Amniotic stem cell (primary cell): ENCODE results near the gene RSPO1.
"Not testable (repeated sequence)": the region's sequence is repeated elsewhere in the genome, so short reads cannot be mapped to it uniquely, and the experiment has no call there.

Experiments
- DNase-seq: peaks from one replicate; lab custom pipeline; 2025; lab: John Stamatoyannopoulos, UW

Gene RSPO1, protein sequence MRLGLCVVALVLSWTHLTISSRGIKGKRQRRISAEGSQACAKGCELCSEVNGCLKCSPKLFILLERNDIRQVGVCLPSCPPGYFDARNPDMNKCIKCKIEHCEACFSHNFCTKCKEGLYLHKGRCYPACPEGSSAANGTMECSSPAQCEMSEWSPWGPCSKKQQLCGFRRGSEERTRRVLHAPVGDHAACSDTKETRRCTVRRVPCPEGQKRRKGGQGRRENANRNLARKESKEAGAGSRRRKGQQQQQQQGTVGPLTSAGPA

DNA sequence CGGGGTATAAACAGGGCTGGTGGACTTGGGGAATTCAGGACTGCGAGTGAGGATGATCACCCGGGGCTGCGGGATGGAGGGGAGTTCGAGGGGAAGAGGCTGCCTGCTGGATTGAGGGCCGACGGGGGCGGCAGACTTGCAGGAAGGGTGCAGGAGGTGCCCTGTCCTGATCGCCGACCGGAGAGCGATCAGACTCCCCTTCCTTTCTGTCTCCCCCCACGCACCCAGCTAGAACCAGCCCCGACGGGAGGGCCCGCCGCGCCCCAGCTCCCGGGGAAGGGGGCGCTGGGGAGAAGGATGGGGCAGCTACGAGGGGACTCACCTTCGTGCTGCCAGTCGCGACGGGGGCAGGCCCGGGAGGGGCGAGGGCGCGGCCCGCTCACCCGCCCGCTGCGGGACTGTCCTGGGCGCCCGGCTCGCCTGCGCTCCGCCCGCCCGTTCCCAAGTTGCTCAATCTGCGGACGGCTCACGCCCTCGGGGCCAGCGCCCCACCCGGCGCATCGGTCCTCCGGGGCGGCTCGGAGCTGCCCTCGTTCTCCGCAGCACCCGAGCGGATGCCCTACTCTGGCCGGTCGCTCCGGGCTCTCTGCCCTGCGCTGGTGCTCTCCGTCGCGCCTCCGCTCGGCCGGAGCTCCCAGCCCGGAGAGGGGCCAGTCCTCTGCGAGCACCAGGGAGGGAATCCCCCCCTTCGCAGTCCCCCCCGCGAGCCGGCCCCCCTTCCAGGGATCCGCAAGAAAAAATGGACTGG, at the start of gene RSPO1:
TSS of gene RSPO1 (minus strand) at position 649 of the 748 bp plus-strand sequence. CDS start 5,231 bp downstream, outside the sequence.
- no peak for DNase-seq

DNA sequence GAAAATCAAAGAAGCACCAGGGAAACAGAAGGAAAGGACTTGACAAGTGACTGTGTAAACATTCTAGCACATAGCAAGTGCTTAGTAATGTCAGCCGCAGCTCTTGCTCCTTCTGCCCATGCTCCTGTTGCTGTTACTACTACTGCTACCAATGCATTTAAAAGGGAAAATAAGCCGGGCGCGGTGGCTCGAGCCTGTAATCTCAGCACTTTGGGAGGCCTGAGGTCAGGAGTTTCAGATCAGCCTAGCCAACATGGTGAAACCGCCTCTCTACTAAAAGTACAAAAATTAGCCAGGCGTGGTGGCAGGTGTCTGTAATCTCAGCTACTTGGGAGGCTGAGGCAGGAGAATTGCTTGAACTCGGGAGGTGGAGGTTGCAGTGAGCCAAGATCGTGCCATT, 49.5 kb upstream of the RSPO1 start:
- DNase-seq, result not testable (repeated sequence)

DNA sequence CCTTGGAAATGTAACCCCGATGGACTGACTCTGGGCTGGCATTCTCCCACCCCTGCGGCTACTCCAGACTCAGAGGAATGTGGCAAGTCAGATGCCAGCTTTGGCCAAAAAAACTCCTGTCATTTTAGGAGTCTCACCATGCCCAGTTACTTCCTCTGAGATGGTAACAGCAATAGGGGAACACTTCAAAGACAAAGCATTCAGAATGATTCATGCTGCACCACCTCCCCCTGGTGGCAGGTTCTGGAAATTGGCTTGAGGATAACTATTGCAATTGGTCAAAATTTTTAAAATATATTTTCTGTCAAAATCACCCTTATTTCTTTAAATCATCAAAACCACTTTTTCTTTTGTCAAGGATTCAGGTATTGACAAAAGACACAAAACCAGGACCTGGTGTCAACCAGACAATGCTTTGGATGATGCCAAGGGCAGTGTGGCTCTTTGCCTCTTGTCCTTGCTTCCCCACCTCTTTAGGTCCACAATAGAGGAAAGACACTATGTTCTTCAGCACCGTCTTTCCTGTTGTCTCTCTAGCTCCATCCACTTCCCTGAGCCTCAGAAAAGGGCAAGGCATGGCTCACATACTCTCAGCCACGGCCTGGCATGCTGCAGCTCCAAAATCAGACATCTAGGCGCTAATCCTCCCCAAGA, 47.8 kb upstream of the RSPO1 start:
- DNase-seq, result peak; percentile 59

DNA sequence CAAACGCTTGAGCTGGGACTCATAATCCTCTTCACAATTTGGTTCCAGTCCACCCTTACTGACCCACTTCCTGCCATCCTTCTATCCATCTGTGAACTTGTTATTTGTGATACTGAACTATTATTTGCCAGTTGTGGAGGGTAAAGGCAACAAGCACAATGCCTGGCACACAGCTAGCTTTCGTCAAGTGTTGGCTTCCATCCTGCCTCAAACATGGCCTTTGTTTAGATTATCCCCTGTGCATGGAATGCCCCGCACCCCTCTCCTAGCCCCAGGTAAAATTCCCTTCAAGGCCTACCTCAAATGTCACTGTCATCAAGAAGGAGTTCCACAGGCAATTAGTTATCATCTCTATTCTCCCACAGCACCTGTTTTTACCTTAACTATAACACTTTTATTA, 46.2 kb upstream of the RSPO1 start:
- DNase-seq, result no peak

DNA sequence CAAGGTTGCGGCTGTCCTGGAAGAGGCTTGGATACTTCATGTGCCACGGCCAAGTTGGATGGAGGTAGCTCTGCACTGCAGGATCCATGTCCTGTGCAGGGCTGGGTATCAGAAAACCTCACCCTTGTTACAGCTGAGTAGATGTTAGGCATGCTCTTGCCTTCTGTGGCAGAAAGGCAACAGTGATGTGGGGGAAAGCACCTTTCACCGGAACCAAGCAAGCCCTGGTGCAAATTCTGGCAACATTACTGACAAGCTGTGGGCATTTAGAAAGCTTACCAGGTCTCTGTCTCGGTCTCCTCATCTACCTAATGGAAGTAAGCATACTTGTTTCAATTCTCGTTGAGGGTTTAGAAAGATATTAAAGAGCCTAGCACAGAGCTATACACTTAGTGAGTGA, 43.1 kb upstream of the RSPO1 start:
- DNase-seq, result no peak

DNA sequence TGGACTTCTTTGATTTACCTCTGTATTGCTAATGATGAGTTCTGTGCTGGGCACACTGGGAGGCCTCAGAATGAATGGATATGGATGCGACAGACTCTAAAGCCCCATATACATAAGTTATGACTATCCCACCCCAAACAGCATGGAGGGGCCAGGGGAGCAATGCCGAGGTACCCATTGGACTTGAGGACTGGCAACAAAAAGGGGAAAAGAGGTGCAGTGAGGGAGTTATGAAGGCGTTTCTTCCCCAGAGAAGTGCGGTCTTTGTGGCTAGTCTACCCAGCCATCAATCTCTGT, 42.4 kb upstream of the RSPO1 start:
- DNase-seq, result no peak

DNA sequence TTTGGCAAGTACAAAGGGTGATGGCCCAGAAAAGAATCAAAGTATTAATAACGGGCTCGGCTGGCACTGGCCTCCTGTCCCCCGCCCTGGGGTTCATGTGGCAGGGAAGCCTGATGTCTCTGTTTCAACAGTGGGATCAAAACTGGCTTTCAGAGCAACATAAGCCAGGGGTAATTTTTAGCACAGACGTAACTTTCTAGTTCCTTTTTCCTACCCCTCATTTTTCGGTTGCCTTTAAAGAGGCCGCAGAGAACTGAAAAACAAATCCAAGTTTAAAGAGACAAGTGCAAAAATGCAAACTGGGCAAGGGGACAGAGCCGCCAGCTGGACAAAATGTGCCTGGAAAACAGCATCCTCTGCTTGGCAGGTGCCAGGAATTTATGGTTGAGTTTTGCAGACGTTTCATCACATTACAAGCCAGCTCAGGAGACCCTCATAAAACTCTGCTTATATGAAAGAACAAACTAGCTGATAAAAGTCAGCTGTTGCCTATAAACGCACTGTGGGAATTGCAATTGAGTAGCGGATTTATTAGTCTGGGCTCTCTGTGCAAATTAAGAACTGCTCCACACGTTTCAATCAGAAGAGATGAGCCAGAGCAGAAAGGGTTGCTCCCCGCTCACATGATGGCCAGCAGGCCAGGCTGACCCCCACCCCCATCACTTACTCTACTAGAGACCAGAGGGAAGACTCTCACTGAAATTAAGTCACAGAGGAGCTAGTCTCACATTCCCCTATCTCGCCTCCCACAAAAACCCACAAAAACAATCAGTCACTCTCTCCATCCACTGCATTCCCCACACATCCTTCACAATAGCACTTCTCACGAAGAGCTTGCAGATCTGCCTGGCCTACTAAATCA, 41.8 kb upstream of the RSPO1 start:
- DNase-seq, result no peak

DNA sequence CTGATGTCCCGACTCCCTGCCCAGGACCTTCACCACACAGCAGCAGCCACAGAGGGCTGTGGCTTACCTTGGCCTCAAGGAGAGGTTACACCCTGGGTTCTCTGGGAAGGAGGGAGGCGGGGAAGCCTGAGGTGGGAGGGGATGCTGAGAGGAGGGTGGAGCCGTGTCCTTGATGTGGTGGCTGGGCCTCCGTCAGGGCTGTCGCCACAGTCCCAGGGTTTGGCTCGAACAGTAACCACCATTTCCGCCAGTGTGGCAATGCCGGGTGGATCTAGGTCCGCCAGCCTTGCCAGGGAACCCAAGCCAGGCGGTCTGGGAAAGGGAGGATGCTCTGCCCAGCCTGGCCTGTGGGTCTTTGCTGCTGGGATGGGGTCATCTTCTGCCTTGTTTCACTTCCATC, 39.2 kb upstream of the RSPO1 start:
- DNase-seq, result no peak

DNA sequence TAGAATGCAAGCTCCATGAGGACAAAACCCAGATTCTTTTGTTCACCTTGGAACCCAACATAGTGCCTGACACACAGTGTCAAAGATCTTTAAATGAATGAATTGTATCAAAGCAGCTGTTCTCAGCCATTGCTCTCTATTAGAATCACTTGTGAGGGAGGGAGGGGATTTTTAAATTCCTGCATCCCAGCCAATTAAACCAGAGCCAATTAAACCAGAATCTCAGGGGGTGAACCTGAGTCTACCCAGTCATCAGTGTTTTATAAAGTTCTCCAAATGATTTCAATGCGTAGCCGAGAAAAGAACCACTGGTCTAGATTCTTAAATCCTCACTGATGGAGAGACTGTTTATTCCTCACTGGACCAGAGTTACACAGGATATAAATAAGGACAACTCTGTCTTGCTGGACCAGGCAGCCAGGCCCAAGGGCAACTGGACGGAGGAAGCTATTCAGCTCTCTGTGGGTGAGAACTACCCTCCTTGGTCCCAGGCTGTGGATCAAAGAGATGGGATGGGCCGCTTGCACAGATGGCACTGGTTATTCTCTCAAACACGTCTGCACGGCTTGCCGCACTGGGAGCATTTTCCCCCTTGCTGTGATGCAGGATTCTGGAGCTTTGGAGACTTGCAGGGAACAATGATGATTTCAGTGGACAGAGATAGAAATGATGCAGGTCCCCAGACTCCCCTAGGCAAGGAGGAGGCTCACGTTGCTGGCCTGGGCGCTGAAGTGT, 37.6 kb upstream of the RSPO1 start:
- no peak for DNase-seq

DNA sequence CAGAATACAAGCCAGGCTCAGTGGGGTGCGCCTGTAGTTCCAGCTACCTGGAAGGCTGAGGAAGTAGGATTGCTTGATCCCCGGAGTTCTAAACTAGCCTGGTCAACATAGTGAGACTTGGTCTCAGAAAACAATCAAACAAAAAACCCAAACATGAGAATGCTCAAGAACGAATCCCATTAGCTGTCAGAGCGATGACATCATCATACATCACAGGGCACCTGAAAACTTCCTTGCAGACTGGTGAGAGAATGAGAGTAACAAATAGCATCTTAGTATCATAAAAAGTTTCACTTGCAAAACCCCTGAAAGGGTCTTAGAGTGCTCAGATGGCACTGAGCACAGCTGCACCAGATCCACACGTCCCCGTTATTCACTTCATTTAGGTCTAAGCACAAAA, 36.6 kb upstream of the RSPO1 start:
- DNase-seq, result no peak

DNA sequence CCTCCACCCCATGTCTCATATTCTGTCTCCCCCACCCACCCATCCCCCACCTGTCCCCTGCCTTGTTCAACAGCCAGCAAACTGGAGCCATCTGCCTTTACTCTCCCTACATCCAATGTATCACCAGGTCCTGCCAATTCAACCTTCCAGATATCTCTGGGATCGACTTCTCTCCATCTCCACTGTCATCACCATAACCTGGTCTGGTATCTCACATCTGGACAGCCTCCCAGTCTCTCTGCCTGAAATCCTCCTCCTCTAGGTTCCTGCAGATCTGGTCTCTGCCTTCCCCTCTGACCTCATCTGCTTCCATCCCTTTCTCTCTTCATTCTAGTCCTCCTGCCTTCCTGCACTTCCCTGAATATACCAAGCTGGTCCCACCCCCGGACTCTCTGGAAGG, 35.4 kb upstream of the RSPO1 start:
- no peak for DNase-seq

DNA sequence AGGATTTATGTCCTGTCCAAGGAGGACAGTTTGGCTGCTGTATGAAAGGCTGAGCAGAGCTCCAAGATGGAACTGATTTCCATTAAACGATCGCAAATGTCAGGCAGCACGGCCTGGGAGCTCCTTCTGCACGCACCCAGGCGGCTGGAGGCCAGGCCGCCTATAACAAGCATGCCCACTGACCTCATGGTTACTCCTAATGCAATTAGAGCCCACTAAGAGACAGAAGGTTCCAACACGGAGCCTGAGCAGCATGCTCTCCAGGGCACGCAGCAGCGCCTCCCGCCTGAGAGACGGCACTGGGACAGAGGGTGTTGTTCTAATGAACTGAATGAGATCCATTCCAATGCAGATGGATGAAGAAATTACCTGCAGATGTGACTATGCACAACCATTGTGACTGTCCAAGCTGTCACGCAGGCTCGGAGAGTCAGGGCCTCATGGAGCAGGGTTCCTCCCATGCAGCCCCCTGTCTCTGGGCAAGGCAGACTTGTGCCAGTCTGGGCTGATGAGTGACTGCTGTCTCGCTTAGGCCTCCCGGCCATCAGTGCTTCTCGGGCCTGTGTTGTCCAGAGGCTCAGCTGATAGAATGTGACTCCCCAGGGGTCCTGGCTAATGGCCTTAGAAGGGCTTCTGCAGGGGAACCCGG, 32.5 kb upstream of the RSPO1 start:
- DNase-seq, result no peak

DNA sequence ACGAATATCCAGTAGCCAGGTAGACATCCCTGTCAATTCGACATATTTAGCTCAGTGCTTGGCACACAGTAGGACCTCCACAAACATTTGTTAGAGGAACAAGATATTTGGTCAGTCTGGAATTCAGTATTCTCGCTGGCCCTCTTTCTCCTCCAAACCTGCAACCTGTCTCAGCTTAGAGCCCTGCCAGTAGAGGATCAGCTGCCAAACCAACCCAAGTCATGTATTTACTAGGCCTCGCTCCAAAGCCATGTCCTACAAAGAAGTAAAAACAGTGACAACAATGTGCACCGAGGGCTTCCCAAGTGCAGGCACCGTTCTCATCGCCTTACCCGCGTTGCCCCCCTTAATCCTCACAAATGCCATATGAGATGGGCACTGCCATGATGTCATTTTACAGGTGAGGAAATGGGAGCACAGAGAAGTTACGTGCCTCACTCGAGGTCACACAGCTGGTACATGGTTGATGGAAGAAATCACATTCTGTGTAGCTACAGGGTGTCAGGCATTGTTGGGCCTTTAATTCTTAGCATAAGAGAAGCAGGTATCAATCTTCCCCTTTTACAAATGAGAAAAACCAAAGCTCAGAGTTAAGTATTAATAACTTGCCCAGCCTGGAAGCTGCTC, 31.7 kb upstream of the RSPO1 start:
- DNase-seq, result no peak

DNA sequence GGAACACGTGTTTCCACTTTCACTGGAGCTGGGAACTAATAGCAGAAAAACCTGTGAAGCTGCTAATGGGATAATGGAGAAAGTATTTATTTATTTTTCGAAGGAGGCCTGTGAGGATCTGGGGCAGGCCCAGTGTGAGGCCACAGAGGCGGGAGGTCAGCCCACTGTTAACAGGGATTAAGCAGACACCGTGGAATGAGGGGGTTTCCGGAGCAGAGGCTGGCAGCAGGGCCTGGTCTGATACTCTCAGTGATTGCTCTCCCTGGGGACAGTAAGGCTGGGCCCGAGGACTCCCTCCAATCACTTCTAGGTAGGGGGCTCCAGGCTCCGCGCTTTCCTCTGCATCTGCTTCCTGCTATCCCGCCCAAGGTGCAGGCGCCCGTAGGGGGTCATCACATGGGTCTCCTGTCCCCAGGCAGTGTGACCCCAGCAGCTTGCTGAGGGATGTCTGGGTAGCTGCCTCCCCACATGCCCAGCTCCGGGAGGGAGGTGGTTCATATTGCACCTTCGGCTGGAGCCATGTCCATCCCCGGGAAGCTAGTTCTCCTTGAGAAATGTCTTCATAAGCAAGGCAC, 28.8 kb upstream of the RSPO1 start:
- DNase-seq, result no peak

DNA sequence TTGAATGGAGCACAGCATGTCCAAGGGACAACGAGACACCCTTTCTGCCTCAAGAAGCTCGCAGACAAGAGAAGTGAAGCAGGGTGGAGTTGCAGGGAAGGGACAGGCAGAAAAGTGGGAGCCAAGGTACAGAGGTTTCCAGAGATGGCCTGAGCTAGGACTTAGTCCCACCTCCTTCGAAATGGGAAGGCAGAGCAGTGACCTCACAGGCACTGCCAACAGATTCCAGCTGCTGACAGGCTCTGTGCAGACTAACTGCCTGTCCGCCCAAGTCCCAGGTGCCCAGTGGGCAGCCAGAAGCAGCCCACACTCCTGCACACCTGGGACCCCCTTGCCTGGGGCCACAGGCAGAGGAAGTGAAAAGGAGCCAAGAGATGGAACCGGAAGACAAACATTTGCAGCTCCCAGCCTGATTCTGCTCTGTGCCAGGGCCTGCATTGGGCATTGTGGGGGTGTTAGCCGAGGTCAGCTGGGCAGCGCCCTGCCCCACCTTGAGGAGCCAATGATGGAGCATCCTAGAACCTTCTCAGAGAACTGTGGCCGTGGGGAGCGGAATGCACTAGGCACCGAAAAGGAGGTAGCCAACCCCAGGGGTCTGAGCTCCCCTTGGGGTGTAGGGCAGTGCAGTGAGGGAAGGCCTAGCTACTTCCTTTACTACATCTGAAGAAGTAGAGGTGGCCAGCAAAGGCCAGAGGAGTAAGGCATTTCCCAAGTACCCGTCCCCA, 27.5 kb upstream of the RSPO1 start:
- no peak for DNase-seq

DNA sequence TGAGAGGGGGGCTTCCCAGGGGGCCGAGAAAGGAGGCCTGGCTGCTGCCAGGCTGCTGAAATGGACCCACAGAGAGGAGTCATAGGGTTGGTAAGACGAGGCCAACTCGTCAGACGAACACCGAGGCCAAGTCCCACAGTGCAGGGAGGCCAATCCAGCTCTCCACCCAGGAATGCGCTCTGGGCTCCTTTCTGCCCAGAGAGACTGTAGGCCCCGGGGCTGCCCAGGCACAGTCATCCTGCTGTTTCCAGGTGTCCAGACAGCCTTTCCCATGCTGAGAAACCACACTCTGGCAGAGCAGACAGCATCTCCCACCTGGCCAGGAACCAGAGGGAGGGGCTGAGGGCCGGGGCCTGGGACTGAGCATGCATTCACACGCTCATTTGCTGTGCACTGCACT, 26.7 kb upstream of the RSPO1 start:
- no peak for DNase-seq

DNA sequence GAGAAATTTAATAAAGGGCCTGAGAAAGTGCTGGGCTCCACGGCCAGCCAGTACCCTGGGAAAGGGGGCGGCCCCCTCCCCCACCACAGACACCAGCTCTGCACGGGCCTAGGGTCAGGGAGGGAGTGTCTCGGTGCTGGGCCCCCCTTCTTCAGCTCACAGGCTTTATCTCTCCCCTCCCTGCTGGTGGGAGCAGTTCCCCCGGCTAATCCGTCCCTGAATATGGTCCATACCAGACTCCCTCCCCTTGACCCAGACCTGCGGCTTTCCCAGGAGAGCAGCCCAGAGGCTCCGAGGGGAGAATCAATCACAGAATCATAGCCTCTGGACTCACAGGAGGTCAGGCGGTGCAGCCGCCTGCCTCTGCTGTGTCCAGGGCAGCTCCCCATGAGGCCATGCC, 26.0 kb upstream of the RSPO1 start:
- no peak for DNase-seq

DNA sequence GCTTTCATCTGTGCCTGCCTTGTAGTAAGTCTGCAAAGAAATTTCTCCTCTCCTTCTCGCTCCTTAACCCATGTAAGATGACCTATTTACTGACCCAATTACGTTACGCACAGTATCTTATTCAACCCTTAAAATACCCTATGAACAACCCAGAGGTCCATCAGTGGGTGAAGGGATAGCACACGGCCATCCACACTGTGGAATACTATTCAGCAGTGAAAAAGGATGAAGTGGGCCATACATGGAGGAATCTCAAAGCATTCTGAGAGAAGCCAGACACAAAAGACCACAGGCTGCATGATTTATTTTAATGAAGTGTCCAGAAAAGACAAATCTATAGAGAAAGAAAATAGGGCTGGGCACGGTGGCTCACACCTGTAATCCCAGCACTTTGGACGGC, 23.8 kb upstream of the RSPO1 start:
- DNase-seq, result no peak

DNA sequence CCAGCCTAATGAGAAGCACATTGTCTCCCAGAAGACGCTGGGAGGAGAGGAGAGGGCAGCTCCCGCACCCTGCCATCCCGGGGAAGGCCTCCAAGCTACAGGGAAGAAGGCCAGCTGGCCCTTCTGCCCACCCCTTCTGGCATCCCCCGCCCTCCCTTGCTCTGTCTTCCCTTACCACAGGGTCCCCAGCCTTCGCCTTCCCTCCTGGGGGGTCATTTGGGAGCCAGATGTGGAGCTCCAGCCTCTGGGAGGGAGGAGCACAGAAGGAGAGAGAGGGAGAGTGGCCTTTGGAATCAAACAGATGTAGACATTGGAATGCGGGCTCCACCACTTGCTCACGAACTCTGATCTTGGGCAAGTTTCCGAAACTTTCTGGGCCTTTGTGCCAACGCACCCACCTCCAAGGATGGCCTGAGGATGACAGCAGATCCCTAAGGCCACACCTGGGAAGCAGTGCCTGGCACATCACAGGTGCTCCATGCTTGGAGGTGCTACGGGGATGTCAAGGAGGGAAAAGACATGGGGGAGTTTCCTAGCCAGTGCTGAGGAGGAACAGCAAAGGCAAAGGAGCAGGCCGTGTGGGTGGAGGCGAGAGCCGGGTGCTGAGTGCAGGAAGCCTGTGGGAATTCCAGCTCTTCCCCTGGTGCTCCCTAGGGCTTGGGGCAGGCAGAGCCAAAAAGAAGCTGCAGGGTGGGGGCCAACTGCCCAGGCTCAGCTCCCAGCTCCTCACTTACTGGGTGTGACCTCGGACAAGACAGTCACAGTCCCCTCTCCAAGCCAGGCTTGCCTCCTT, 23.1 kb upstream of the RSPO1 start:
- DNase-seq, result no peak
